GM23338 (cell line): Measurements from ENCODE around the gene ZBTB3. TPM values are rescaled to one million over a fixed set of nuclear protein-coding genes. Genes with fewer than 3 reads are reported as not detected.

Experiments used
- ATAC-seq: fragments of 200-7000 bp; cut with Tn5 transposase; 3 replicates; pipeline ENCODE4 v1.9.1; 2020
- DNase-seq: peaks from one replicate; pipeline ENCODE4 v3.0.0-alpha.2; 2015; ENCODE audit warnings: low spot score
- H2AFZ ChIP-seq: fragments of 200-600 bp; sonication (generic); 2 replicates; pipeline ENCODE4 v1.8.0; 2016; ENCODE audit warnings: antibody characterized with exemption, mild to moderate bottlenecking, moderate library complexity
- H3F3A ChIP-seq: fragments of 200-600 bp; sonication (generic); replicated peaks from 2 replicates; pipeline ENCODE4 v1.8.0; 2017; ENCODE audit warnings: antibody characterized with exemption, mixed run types, low read depth
- H3K27ac ChIP-seq: fragments of 200-600 bp; sonication (generic); 2 replicates; pipeline ENCODE4 v1.6.1; 2016; ENCODE audit warnings: low read depth
- H3K27me3 ChIP-seq: fragments of 200-600 bp; sonication (generic); 2 replicates; pipeline ENCODE4 v1.8.0; 2016; ENCODE audit warnings: mild to moderate bottlenecking, mixed run types, moderate library complexity; ENCODE audit not compliant: insufficient read depth
- H3K36me3 ChIP-seq: fragments of 200-600 bp; sonication (generic); 2 replicates; pipeline ENCODE4 v1.8.0; 2016; ENCODE audit warnings: mild to moderate bottlenecking; ENCODE audit not compliant: insufficient read depth
- H3K4me1 ChIP-seq: fragments of 200-600 bp; sonication (generic); 2 replicates; pipeline ENCODE4 v1.8.0; 2016; ENCODE audit warnings: mild to moderate bottlenecking, moderate library complexity; ENCODE audit not compliant: insufficient read depth
- H3K4me2 ChIP-seq: fragments of 200-600 bp; sonication (generic); 2 replicates; pipeline ENCODE4 v1.7.1; 2017; ENCODE audit warnings: mixed run types
- H3K4me3 ChIP-seq: fragments of 200-600 bp; sonication (generic); 2 replicates; pipeline ENCODE4 v1.6.1; 2016; ENCODE audit warnings: mixed run types
- H3K79me2 ChIP-seq: fragments of 200-600 bp; sonication (generic); replicated peaks from 2 replicates; pipeline ENCODE4 v1.8.0; 2017; ENCODE audit warnings: mild to moderate bottlenecking; ENCODE audit not compliant: insufficient read depth
- H3K9me2 ChIP-seq: fragments of 200-600 bp; sonication (generic); 2 replicates; pipeline ENCODE4 v1.8.0; 2017; ENCODE audit not compliant: insufficient read depth
- H4K20me1 ChIP-seq: fragments of 200-600 bp; sonication (generic); replicated peaks from 2 replicates; pipeline ENCODE4 v1.8.0; 2017; ENCODE audit warnings: mild to moderate bottlenecking; ENCODE audit not compliant: insufficient read depth
- H3K27ac Mint-ChIP-seq: 2 replicates; pipeline ENCODE4 v1.8.0; 2020; ENCODE audit warnings: inconsistent platforms, mild to moderate bottlenecking, moderate library complexity, mixed read lengths
- H3K27me3 Mint-ChIP-seq: 3 replicates; pipeline ENCODE4 v1.8.0; 2022; ENCODE audit warnings: low read depth, mild to moderate bottlenecking, moderate library complexity, mixed read lengths, inconsistent platforms; ENCODE audit not compliant: insufficient read depth, poor library complexity
- H3K36me3 Mint-ChIP-seq: 3 replicates; pipeline ENCODE4 v1.8.0; 2021; ENCODE audit warnings: low read depth, mild to moderate bottlenecking, inconsistent platforms, moderate library complexity, mixed read lengths
- H3K4me1 Mint-ChIP-seq: 3 replicates; pipeline ENCODE4 v1.8.0; 2020; ENCODE audit warnings: mild to moderate bottlenecking, inconsistent platforms, mixed read lengths
- H3K4me3 Mint-ChIP-seq: 3 replicates; pipeline ENCODE4 v1.8.0; 2021; ENCODE audit warnings: moderate library complexity, mild to moderate bottlenecking, inconsistent platforms, mixed read lengths
- H3K9me3 Mint-ChIP-seq: 3 replicates; pipeline ENCODE4 v1.8.0; 2020; ENCODE audit warnings: moderate library complexity, mild to moderate bottlenecking, inconsistent platforms, mixed read lengths
- CTCF ChIP-seq, 2 experiments: fragments of 200-600 bp in 1 of 2; sonication (generic) in 1 of 2; conservative IDR thresholded peaks; 2 replicates each; pipeline versions ENCODE4 v1.5.1 to v1.6.1; 2016 to 2017; ENCODE audit warnings: antibody characterized with exemption in 2 of 2, low read depth in 2 of 2, mild to moderate bottlenecking in 2 of 2, moderate library complexity in 1 of 2
- EZH2 ChIP-seq: fragments of 200-600 bp; sonication (generic); IDR thresholded peaks from one replicate; pipeline ENCODE4 v1.8.0; 2017; ENCODE audit warnings: antibody characterized with exemption, mild to moderate bottlenecking, low read depth; ENCODE audit not compliant: unreplicated experiment
- EZH2phosphoT487 ChIP-seq: fragments of 200-600 bp; sonication (generic); IDR thresholded peaks from one replicate; pipeline ENCODE4 v1.8.1; 2018; ENCODE audit warnings: antibody characterized with exemption; ENCODE audit not compliant: unreplicated experiment
- STAT1 ChIP-seq: IDR thresholded peaks from one replicate; pipeline ENCODE4 v1.6.1; 2016; ENCODE audit warnings: antibody characterized with exemption; ENCODE audit not compliant: unreplicated experiment
- ZNF114 ChIP-seq: fragments of 250-450 bp; sonication (Bioruptor Pico); IDR thresholded peaks from 2 replicates; pipeline ENCODE4 v1.5.0; 2020; ENCODE audit warnings: mild to moderate bottlenecking, moderate library complexity
- ZNF331 ChIP-seq: fragments of 250-450 bp; sonication (Bioruptor Pico); IDR thresholded peaks from 2 replicates; pipeline ENCODE4 v1.5.0; 2020; ENCODE audit warnings: low read depth, mild to moderate bottlenecking, moderate library complexity
- polyA plus RNA-seq: library from polyadenylated mRNA; unstranded; fragments of >200 nt; fragmentation: Nextera tagmentation; extraction: Ambion mirVana; gene quantifications from 2 replicates; pipeline ENCODE4 v1.2.1, GENCODE V29; 2016
- total RNA-seq: library from RNA; depleted of rRNA; stranded (reverse); fragments of >200 nt; shearing (Covaris generic); gene quantifications from 2 replicates; pipeline ENCODE4 v1.2.3, GENCODE V29; 2014
- TF ChIP-seq, protein P1 (sequence below): fragments of 250-450 bp; sonication (Bioruptor Pico); IDR thresholded peaks from 2 replicates; pipeline ENCODE4 v1.5.0; 2020; ENCODE audit warnings: mild to moderate bottlenecking, moderate library complexity

Gene ZBTB3
- total and polyA plus RNA-seq, 2 experiments from 2014 or later: 47.8 to 82.6 TPM

- TF ChIP-seq, protein P1, sequence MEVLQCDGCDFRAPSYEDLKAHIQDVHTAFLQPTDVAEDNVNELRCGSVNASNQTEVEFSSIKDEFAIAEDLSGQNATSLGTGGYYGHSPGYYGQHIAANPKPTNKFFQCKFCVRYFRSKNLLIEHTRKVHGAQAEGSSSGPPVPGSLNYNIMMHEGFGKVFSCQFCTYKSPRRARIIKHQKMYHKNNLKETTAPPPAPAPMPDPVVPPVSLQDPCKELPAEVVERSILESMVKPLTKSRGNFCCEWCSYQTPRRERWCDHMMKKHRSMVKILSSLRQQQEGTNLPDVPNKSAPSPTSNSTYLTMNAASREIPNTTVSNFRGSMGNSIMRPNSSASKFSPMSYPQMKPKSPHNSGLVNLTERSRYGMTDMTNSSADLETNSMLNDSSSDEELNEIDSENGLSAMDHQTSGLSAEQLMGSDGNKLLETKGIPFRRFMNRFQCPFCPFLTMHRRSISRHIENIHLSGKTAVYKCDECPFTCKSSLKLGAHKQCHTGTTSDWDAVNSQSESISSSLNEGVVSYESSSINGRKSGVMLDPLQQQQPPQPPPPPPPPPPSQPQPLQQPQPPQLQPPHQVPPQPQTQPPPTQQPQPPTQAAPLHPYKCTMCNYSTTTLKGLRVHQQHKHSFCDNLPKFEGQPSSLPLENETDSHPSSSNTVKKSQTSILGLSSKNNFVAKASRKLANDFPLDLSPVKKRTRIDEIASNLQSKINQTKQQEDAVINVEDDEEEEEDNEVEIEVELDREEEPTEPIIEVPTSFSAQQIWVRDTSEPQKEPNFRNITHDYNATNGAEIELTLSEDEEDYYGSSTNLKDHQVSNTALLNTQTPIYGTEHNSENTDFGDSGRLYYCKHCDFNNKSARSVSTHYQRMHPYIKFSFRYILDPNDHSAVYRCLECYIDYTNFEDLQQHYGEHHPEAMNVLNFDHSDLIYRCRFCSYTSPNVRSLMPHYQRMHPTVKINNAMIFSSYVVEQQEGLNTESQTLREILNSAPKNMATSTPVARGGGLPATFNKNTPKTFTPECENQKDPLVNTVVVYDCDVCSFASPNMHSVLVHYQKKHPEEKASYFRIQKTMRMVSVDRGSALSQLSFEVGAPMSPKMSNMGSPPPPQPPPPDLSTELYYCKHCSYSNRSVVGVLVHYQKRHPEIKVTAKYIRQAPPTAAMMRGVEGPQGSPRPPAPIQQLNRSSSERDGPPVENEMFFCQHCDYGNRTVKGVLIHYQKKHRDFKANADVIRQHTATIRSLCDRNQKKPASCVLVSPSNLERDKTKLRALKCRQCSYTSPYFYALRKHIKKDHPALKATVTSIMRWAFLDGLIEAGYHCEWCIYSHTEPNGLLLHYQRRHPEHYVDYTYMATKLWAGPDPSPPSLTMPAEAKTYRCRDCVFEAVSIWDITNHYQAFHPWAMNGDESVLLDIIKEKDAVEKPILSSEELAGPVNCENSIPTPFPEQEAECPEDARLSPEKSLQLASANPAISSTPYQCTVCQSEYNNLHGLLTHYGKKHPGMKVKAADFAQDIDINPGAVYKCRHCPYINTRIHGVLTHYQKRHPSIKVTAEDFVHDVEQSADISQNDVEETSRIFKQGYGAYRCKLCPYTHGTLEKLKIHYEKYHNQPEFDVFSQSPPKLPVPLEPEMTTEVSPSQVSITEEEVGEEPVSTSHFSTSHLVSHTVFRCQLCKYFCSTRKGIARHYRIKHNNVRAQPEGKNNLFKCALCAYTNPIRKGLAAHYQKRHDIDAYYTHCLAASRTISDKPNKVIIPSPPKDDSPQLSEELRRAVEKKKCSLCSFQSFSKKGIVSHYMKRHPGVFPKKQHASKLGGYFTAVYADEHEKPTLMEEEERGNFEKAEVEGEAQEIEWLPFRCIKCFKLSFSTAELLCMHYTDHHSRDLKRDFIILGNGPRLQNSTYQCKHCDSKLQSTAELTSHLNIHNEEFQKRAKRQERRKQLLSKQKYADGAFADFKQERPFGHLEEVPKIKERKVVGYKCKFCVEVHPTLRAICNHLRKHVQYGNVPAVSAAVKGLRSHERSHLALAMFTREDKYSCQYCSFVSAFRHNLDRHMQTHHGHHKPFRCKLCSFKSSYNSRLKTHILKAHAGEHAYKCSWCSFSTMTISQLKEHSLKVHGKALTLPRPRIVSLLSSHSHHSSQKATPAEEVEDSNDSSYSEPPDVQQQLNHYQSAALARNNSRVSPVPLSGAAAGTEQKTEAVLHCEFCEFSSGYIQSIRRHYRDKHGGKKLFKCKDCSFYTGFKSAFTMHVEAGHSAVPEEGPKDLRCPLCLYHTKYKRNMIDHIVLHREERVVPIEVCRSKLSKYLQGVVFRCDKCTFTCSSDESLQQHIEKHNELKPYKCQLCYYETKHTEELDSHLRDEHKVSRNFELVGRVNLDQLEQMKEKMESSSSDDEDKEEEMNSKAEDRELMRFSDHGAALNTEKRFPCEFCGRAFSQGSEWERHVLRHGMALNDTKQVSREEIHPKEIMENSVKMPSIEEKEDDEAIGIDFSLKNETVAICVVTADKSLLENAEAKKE (CRISPR knock-in tag): no peak
- no peak for TF ChIP-seq ZNF114
- TF ChIP-seq EZH2phosphoT487: no peak
- no peak for TF ChIP-seq STAT1
- no peak for TF ChIP-seq ZNF331 (CRISPR knock-in tag)
Measured at GRCh38 chr11:62777389-62777788, 23.4 kb upstream of the ZBTB3 start (continued).

GRCh38 chr11:62775646-62776045 is 21.7 kb upstream of the ZBTB3 start:
- Histone ChIP-seq H3K4me1 (0 out of 2 replicates have a peak, but pooled peaks cover under 1% of the 10 kb centered on the region), H3F3A (peaks cover 8% of the 10 kb centered on the region), H3K4me3 (no peak overlapping the region), H3K79me2 (peaks cover 31% of the 10 kb centered on the region), H3K27ac (no peak overlapping the region), H3K9me2 (no peaks in the 10 kb centered on the region), H3K4me2 (no peak overlapping the region), H4K20me1 (peaks cover 3% of the 10 kb centered on the region; the same call in 1 of the 2 replicates), H3K36me3 (peaks cover 17% of the 10 kb centered on the region; the same call in 1 of the 2 replicates), H3K27me3 (no peaks in the 10 kb centered on the region), H2AFZ (no peak overlapping the region)
- peak overlapping the region; percentile 74; the same call in 1 of the 2 replicates for H3K27ac Mint-ChIP-seq
- H3K36me3 Mint-ChIP-seq: peaks cover 52% of the 10 kb centered on the region
- TF ChIP-seq EZH2: no peak
- no peak for TF ChIP-seq CTCF (conservative IDR thresholded peaks at IDR 0.05; ENCODE audit: low read depth in 2 of 2)
- no peak for ATAC-seq
- H3K4me3 Mint-ChIP-seq: no peak overlapping the region
- peaks cover under 1% of the 10 kb centered on the region; the same call in 2 of the 3 replicates for H3K4me1 Mint-ChIP-seq
- no peaks in the 10 kb centered on the region; the same call in 2 of the 3 replicates for H3K9me3 Mint-ChIP-seq
- DNase-seq: no peak
- peaks cover 8% of the 10 kb centered on the region for H3K27me3 Mint-ChIP-seq
